KBM-7 (cell line): ENCODE data around the gene TRMT10C.
"Not testable (repeated sequence)": the region's sequence is repeated elsewhere in the genome, so short reads cannot be mapped to it uniquely, and the experiment has no call there.

ENCODE experiments used
- DNase-seq: peaks from one replicate; pipeline ENCODE4 v3.0.0-alpha.2; 2015
- in situ Hi-C: fragments of 300-500 bp; cut with MboI; formaldehyde crosslinking; loops from 2 replicates; pipeline ENCODE4 v1.14.3; 2020; ENCODE audit warnings: low sequenced_read_pairs, low pct_unique_long_range_greater_than_20kb, mixed read lengths

The TRMT10C gene

GRCh38 chr3:101613014-101613413 lies 51.3 kb downstream of the TRMT10C start:
- DNase-seq, in situ Hi-C loops: not testable (repeated sequence)

- in situ Hi-C loops, result no loop called here
- no peak for DNase-seq
Measured at GRCh38 chr3:101615525-101615924, 53.9 kb downstream of the TRMT10C start.
